ENCODE measurements around the gene TMEM108. TPM values are rescaled to one million over a fixed set of nuclear protein-coding genes. Genes with fewer than 3 reads are reported as not detected.

The TMEM108 gene
- total and polyA plus RNA-seq, 10 of the 15 experiments (the other 5 are each of a cell fraction or from before 2014, with no cell fraction given), result 0.02 to 0.58 (median 0.12) TPM; not detected in 5

DNA sequence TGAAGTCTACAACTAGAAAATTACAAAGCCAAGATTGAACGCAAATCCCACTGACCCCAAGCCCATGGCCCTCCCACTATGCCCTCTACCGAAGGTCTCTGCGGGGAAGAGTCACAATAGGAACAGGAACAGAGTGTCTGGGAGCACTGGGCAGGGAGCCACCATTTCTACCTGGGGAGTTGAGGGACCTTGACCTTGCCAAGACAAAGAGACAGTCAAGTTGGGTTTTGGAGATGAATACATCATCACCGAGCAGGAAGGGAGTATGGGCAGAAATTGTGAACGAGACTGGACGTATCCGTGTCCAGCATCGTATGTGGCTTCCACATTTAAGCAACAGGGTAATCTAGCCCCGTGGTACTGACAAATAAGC lies 330.9 kb downstream of the TMEM108 start (continued):
- TF ChIP-seq, protein P1, sequence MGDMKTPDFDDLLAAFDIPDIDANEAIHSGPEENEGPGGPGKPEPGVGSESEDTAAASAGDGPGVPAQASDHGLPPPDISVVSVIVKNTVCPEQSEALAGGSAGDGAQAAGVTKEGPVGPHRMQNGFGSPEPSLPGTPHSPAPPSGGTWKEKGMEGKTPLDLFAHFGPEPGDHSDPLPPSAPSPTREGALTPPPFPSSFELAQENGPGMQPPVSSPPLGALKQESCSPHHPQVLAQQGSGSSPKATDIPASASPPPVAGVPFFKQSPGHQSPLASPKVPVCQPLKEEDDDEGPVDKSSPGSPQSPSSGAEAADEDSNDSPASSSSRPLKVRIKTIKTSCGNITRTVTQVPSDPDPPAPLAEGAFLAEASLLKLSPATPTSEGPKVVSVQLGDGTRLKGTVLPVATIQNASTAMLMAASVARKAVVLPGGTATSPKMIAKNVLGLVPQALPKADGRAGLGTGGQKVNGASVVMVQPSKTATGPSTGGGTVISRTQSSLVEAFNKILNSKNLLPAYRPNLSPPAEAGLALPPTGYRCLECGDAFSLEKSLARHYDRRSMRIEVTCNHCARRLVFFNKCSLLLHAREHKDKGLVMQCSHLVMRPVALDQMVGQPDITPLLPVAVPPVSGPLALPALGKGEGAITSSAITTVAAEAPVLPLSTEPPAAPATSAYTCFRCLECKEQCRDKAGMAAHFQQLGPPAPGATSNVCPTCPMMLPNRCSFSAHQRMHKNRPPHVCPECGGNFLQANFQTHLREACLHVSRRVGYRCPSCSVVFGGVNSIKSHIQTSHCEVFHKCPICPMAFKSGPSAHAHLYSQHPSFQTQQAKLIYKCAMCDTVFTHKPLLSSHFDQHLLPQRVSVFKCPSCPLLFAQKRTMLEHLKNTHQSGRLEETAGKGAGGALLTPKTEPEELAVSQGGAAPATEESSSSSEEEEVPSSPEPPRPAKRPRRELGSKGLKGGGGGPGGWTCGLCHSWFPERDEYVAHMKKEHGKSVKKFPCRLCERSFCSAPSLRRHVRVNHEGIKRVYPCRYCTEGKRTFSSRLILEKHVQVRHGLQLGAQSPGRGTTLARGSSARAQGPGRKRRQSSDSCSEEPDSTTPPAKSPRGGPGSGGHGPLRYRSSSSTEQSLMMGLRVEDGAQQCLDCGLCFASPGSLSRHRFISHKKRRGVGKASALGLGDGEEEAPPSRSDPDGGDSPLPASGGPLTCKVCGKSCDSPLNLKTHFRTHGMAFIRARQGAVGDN (IDR thresholded peaks at IDR 0.05), result no peak

DNA sequence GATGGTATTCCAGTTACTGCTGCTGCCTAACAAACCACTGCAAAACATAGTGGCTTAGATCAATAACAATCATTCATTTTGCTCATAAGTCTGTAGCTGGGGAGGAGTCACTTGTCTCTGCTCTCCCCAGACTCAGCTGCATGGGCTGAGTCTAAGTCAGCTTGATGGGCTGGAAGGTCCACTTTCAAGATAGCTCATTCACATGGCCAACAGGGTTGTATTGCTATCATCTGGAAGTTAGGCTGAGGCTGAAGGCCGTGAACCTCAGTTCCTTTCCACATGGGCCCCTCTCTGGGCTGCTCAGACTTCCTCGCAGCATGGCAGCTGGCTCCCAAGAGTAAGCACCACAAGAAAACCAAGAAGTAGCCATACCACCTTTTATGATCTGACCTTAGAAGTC lies 333.0 kb downstream of the TMEM108 start:
- no TSS peak for BruUV-seq (replicated peaks)
- FAIRE-seq (no peak), ATAC-seq (no peak), DNase-seq (ENCODE audit: low read depth, low spot score) (no peak)
- Histone ChIP-seq H3K27me3 (replicated peaks in 1 of 2; ENCODE audit: control insufficient read depth in 2 of 2, insufficient read depth in 2 of 2, low read length in 1 of 2) (no peaks in the 10 kb centered on the region; a peak in 1 of 4 replicates), H2AFZ (ENCODE audit: control insufficient read depth, low read depth, low read length) (no peak overlapping the region), H3K27ac (ENCODE audit: control insufficient read depth, insufficient read depth) (no peak overlapping the region), H3K79me2 (ENCODE audit: control insufficient read depth, insufficient read depth, low read length) (no peaks in the 10 kb centered on the region), H3K4me2 (ENCODE audit: control insufficient read depth, insufficient read depth) (no peak overlapping the region), H3K9me3 (replicated peaks; ENCODE audit: control insufficient read depth, insufficient read depth, low read length) (no peaks in the 10 kb centered on the region), H3K4me3 (no peak overlapping the region), H4K20me1 (ENCODE audit: control insufficient read depth, insufficient read depth) (peaks cover 2% of the 10 kb centered on the region; the same call in 1 of the 2 replicates), H3K4me1 (ENCODE audit: control insufficient read depth, insufficient read depth, low read length) (no peaks in the 10 kb centered on the region), H3K9ac (ENCODE audit: control insufficient read depth, insufficient read depth, low read length) (no peak overlapping the region), H3K36me3 (ENCODE audit: control insufficient read depth in 2 of 2, insufficient read depth in 2 of 2, low read length in 1 of 2) (no peaks in the 10 kb centered on the region)
- CTCF ChIA-PET, result interaction anchor here (0.8 kb wide), 1 partner anchor 87 kb away, joined by 3 read pairs; no protein-coding TSS in a partner anchor
- RAD21 ChIA-PET (ENCODE audit: unreplicated experiment), result no interaction called here
- in situ Hi-C loops (cut with MboI) (no loop called here), intact Hi-C loops (cut with micrococcal nuclease; ENCODE audit: unreplicated experiment) (no loop called here)
- SMC1A ChIA-PET (ENCODE audit: uncharacterized antibody, unreplicated experiment), result interaction anchor here (0.6 to 1.5 kb wide), 5 partner anchors 10 to 329 kb away, joined by 3 to 6 read pairs (median 3); no protein-coding TSS in a partner anchor
- 38% methylated on average over 2 of the region's 2 CpGs for WGBS (ENCODE audit: insufficient coverage, insufficient replicate concordance, low lambda C conversion rate, missing lambda C conversion rate)
- POLR2A ChIA-PET, result interaction anchor here (0.7 kb wide), 1 partner anchor 247 kb away, joined by 5 read pairs; no protein-coding TSS in a partner anchor
- TF ChIP-seq ZSCAN29 (IDR thresholded peaks at IDR 0.05) (no peak), NFIC (IDR thresholded peaks at IDR 0.05; ENCODE audit: low read depth, low read length) (no peak), YY1 (IDR thresholded peaks at IDR 0.05; ENCODE audit: low read depth, low read length) (no peak), FOS (IDR thresholded peaks at IDR 0.05; ENCODE audit: borderline replicate concordance, extremely low read depth, insufficient read length) (no peak), ASH2L (IDR thresholded peaks at IDR 0.05; ENCODE audit: borderline replicate concordance, low read depth) (no peak), NR2F1 (conservative IDR thresholded peaks at IDR 0.05) (no peak), SRF (IDR thresholded peaks at IDR 0.05; ENCODE audit: low read depth in 2 of 2, low read length in 2 of 2) (no peak)
- TF ChIP-seq, protein P2, sequence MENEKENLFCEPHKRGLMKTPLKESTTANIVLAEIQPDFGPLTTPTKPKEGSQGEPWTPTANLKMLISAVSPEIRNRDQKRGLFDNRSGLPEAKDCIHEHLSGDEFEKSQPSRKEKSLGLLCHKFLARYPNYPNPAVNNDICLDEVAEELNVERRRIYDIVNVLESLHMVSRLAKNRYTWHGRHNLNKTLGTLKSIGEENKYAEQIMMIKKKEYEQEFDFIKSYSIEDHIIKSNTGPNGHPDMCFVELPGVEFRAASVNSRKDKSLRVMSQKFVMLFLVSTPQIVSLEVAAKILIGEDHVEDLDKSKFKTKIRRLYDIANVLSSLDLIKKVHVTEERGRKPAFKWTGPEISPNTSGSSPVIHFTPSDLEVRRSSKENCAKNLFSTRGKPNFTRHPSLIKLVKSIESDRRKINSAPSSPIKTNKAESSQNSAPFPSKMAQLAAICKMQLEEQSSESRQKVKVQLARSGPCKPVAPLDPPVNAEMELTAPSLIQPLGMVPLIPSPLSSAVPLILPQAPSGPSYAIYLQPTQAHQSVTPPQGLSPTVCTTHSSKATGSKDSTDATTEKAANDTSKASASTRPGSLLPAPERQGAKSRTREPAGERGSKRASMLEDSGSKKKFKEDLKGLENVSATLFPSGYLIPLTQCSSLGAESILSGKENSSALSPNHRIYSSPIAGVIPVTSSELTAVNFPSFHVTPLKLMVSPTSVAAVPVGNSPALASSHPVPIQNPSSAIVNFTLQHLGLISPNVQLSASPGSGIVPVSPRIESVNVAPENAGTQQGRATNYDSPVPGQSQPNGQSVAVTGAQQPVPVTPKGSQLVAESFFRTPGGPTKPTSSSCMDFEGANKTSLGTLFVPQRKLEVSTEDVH (IDR thresholded peaks at IDR 0.05; ENCODE audit: low read depth, partially characterized antibody), result no peak
- TF ChIP-seq, protein P3, sequence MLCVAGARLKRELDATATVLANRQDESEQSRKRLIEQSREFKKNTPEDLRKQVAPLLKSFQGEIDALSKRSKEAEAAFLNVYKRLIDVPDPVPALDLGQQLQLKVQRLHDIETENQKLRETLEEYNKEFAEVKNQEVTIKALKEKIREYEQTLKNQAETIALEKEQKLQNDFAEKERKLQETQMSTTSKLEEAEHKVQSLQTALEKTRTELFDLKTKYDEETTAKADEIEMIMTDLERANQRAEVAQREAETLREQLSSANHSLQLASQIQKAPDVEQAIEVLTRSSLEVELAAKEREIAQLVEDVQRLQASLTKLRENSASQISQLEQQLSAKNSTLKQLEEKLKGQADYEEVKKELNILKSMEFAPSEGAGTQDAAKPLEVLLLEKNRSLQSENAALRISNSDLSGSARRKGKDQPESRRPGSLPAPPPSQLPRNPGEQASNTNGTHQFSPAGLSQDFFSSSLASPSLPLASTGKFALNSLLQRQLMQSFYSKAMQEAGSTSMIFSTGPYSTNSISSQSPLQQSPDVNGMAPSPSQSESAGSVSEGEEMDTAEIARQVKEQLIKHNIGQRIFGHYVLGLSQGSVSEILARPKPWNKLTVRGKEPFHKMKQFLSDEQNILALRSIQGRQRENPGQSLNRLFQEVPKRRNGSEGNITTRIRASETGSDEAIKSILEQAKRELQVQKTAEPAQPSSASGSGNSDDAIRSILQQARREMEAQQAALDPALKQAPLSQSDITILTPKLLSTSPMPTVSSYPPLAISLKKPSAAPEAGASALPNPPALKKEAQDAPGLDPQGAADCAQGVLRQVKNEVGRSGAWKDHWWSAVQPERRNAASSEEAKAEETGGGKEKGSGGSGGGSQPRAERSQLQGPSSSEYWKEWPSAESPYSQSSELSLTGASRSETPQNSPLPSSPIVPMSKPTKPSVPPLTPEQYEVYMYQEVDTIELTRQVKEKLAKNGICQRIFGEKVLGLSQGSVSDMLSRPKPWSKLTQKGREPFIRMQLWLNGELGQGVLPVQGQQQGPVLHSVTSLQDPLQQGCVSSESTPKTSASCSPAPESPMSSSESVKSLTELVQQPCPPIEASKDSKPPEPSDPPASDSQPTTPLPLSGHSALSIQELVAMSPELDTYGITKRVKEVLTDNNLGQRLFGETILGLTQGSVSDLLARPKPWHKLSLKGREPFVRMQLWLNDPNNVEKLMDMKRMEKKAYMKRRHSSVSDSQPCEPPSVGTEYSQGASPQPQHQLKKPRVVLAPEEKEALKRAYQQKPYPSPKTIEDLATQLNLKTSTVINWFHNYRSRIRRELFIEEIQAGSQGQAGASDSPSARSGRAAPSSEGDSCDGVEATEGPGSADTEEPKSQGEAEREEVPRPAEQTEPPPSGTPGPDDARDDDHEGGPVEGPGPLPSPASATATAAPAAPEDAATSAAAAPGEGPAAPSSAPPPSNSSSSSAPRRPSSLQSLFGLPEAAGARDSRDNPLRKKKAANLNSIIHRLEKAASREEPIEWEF (IDR thresholded peaks at IDR 0.05; ENCODE audit: insufficient replicate concordance, low read depth, low read length), result no peak

Measured in GM12878 (cell line).